Cardiac muscle cell (in vitro differentiated cells and primary cell): ENCODE results near the gene B4GALT6. TPM values are rescaled to one million over a fixed set of nuclear protein-coding genes. Genes with fewer than 3 reads are reported as not detected.

Source experiments
- DNase-seq, 2 donors: peaks; one replicate each; pipeline versions ENCODE4 v3.0.0 to v3.0.0-alpha.2; 2010 to 2017; ENCODE audit warnings: low read depth in 1 of 2, low spot score in 1 of 2
- H3K27ac ChIP-seq: fragments of 200-600 bp; sonication (generic); 2 replicates; pipeline ENCODE4 v1.5.1; 2016
- H3K27me3 ChIP-seq: fragments of 200-600 bp; sonication (generic); 2 replicates; pipeline ENCODE4 v1.6.0; 2016; ENCODE audit warnings: control low read depth
- H3K36me3 ChIP-seq: fragments of 200-600 bp; sonication (generic); 2 replicates; pipeline ENCODE4 v1.5.1; 2016; ENCODE audit warnings: control low read depth
- H3K4me1 ChIP-seq: fragments of 200-600 bp; sonication (generic); 2 replicates; pipeline ENCODE4 v1.8.1; 2017; ENCODE audit warnings: low read depth, mild to moderate bottlenecking, mixed run types
- H3K4me3 ChIP-seq: fragments of 200-600 bp; sonication (generic); 2 replicates; pipeline ENCODE4 v1.5.1; 2016; ENCODE audit warnings: mild to moderate bottlenecking
- H3K9me3 ChIP-seq: fragments of 200-600 bp; sonication (generic); 2 replicates; pipeline ENCODE4 v1.5.1; 2017; ENCODE audit warnings: low read depth, mild to moderate bottlenecking, control low read depth
- CTCF ChIP-seq: IDR thresholded peaks from 2 replicates; pipeline ENCODE4 v1.5.1; 2012; ENCODE audit warnings: low read depth, mild to moderate bottlenecking, low read length
- polyA plus RNA-seq: library from polyadenylated mRNA; unstranded; fragments of >200 nt; fragmentation: Nextera tagmentation; extraction: Ambion mirVana; gene quantifications from 2 replicates; pipeline ENCODE4 v1.2.1, GENCODE V29; 2016
- total RNA-seq: library from RNA; depleted of rRNA; stranded (reverse); fragments of >200 nt; gene quantifications from 2 replicates; pipeline ENCODE4 v1.2.3, GENCODE V29; 2016

The B4GALT6 gene
- total and polyA plus RNA-seq, 2 experiments from 2014 or later: 3.6 to 5.5 TPM

DNA sequence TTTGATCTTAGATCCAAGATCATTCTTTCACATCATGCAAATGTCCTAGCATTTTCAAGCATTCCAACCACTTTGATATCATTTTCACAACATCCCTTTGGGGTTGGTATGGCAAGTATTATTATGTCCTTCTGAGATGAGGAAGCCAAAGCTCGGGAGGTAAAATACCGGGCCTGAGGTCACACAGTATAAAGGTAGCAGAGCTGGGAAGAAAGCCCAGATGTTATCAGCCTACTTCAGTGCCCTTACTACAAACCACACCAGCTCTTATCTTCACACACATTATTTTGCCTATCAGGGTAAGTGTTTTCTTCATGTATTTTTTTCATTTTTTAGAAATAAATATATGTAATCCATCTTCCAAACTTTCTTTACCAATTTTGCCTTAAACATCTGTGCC is 4.2 kb upstream of the B4GALT6 start:
- Histone ChIP-seq H3K27ac (no peak overlapping the region), H3K4me3 (no peak overlapping the region), H3K9me3 (no peaks in the 10 kb centered on the region), H3K4me1 (peaks cover 5% of the 10 kb centered on the region), H3K36me3 (no peaks in the 10 kb centered on the region), H3K27me3 (no peaks in the 10 kb centered on the region)
- TF ChIP-seq CTCF: no peak
- DNase-seq: no peak

DNA sequence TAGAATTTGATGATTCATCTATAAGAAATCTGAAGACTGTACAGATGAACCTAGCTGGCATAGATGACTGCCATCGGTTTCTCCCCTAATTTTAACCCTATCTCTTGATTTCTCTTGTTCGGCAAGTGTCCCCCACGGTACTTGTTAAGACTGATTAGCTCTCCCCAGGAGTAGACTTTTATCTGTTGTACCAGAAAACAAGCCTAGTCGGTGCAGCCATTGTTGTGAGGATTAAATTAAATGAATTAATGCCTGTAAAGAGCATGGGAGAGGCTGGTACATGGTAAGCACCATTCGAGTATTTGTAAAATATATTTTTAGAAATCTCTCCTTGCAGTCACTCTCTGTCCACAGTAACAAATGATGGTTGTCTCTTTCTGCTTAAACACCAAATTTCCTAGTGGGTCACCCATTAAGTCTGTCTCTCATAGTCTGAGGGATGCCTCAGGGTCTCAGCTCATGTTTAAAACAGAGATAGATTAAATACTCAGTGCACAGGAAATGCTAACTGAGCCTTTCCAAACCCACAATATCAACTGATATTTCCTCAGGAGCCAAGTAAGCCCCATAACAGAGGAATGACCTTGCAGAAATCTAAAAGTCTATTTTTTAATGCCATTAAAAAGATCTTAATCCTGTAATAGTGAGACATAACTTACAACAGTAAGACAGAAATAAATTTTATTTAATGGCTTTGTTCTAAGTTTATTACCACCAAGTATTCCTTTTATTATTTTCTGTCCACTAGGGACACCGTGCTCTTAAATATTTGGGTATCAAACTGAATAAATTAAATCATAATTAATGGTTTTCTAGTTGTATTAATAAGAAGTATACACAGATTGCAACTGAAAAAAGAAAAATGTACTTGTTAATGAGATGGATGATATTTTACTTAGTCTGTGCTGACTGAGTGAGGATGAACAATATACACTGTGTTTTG is 2.9 kb upstream of the B4GALT6 start:
- no peaks in the 10 kb centered on the region for H3K36me3 ChIP-seq
- no peak overlapping the region for H3K27ac ChIP-seq
- DNase-seq: no peak
- H3K4me3 ChIP-seq: no peak overlapping the region
- peak; percentile 24 for TF ChIP-seq CTCF
- H3K4me1 ChIP-seq: peaks cover 10% of the 10 kb centered on the region
- H3K27me3 ChIP-seq: no peaks in the 10 kb centered on the region
- H3K9me3 ChIP-seq: no peaks in the 10 kb centered on the region

- Histone ChIP-seq H3K27ac (no peak overlapping the region), H3K9me3 (no peaks in the 10 kb centered on the region), H3K27me3 (no peaks in the 10 kb centered on the region), H3K4me3 (no peak overlapping the region), H3K36me3 (no peaks in the 10 kb centered on the region), H3K4me1 (peaks cover 10% of the 10 kb centered on the region)
- TF ChIP-seq CTCF: no peak
- DNase-seq: no peak
Measured at GRCh38 chr18:31686572-31686971, 2.2 kb upstream of the B4GALT6 start.

DNA sequence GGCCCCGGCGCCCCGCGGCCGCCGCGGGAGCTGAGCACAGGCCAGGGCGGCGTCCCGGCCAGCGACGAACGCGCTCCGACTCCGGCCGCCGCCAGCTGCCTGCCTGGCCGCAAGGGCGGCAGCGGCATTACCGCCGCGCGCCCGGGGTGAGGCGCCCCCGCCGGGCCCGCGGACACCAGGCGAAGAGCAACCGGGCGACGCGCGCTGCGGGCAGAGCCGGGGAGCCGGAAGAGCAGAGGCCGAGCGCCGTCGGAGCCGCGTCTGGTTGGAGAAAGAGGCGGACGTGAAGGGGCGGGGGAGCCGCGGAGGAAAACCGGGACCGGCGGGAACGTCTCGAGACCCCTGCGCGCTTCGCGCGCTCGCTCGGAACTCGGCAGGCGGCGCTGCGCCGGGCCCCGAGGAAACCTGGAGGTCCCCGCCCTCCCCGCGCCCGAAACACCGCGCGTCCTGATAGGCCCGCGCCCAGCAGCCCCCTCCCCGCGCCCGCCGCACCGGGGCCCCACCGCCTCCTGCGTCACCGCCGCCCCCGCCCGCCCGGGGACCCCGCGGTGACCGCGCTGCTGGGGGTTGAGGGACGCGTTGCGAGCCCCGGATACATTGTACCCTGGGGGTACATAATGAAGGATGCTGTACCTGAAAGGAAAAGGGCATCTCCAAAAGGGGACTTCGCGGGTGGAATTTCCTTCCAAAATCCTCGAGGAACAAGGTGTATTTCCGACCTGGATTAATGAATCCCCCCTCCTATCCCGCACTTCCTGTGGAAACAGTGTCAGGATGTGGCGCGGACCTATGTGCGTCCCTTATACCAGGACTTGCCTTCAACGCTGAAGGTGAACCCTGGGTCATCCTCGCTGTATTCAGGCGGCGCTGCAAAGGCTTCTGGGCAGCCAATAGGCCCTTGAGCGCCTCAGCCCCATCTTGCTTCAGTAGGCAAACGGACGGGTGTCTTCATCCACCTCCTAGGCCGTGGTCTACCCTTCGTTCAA is 1.0 kb upstream of the B4GALT6 start:
- TF ChIP-seq CTCF: peak; percentile 44

GRCh38 chr18:31683968-31684278 is 458 bp downstream of the B4GALT6 start:
- peak overlapping the region; percentile 63 for H3K4me3 ChIP-seq
- no peaks in the 10 kb centered on the region for H3K36me3 ChIP-seq
- DNase-seq: no peak
- H3K4me1 ChIP-seq: peaks cover 14% of the 10 kb centered on the region
- H3K27me3 ChIP-seq: no peaks in the 10 kb centered on the region
- H3K27ac ChIP-seq: no peak overlapping the region
- TF ChIP-seq CTCF: no peak
- no peaks in the 10 kb centered on the region for H3K9me3 ChIP-seq

More for the DNA sequence above, 1.0 kb upstream of the B4GALT6 start:
- DNase-seq: peak; percentile 88 to 91
- Histone ChIP-seq H3K9me3 (no peaks in the 10 kb centered on the region), H3K27ac (peak overlapping the region; percentile 90), H3K4me3 (peak overlapping the region; percentile 68), H3K36me3 (no peaks in the 10 kb centered on the region), H3K27me3 (no peaks in the 10 kb centered on the region), H3K4me1 (peaks cover 10% of the 10 kb centered on the region)
